Gastroesophageal sphincter (tissue), 4 donors: ENCODE measurements around the gene OTOS. TPM values are rescaled to one million over a fixed set of nuclear protein-coding genes. Genes with fewer than 3 reads are reported as not detected.

Experiments
- ATAC-seq: fragments of 150-250 bp; one replicate; pipeline ENCODE4 v1.9.1; 2016; ENCODE audit warnings: mild to moderate bottlenecking, moderate library complexity
- H3K27ac ChIP-seq, 4 donors: fragments of 200-600 bp; sonication (generic) in 3 of 4; 1 replicate in 3 of 4; 2 replicates in 1 of 4; pipeline ENCODE4 v1.5.1; 2016 to 2019
- H3K27me3 ChIP-seq: fragments of 200-600 bp; sonication (generic); one replicate; pipeline ENCODE4 v1.5.1; 2019
- H3K36me3 ChIP-seq, 2 donors: fragments of 200-600 bp; sonication (generic); one replicate each; pipeline ENCODE4 v1.5.1; 2019; ENCODE audit warnings: control low read depth in 1 of 2
- H3K4me1 ChIP-seq, 3 donors: fragments of 200-600 bp; sonication (generic); 1 replicate in 2 of 3; 2 replicates in 1 of 3; pipeline ENCODE4 v1.5.1; 2016 to 2019; ENCODE audit warnings: control low read depth in 2 of 3
- H3K4me3 ChIP-seq, 2 donors: fragments of 200-600 bp; sonication (generic); one replicate each; pipeline ENCODE4 v1.5.1; 2019; ENCODE audit warnings: mild to moderate bottlenecking in 1 of 2, moderate library complexity in 1 of 2
- H3K9me3 ChIP-seq, 3 donors: fragments of 200-600 bp; sonication (generic); one replicate each; pipeline ENCODE4 v1.5.1; 2017 to 2019; ENCODE audit warnings: control low read depth in 2 of 3
- CTCF ChIP-seq, 4 experiments: fragments of 200-600 bp in 2 of 4; fragments of 450-650 bp in 2 of 4; sonication (generic) in 1 of 4; IDR thresholded peaks; one replicate each; pipeline ENCODE4 v1.5.1; 2017 to 2019; ENCODE audit warnings: antibody characterized with exemption in 4 of 4, mild to moderate bottlenecking in 2 of 4, moderate library complexity in 2 of 4
- EP300 ChIP-seq: sonication (generic); formaldehyde crosslinking; IDR thresholded peaks from one replicate; pipeline ENCODE4 v1.6.1; 2017; ENCODE audit warnings: antibody characterized with exemption, mild to moderate bottlenecking
- POLR2A ChIP-seq, 2 donors: fragments of 450-650 bp; IDR thresholded peaks; one replicate each; pipeline ENCODE4 v1.6.1; 2017; ENCODE audit warnings: antibody characterized with exemption in 2 of 2, mild to moderate bottlenecking in 2 of 2, moderate library complexity in 1 of 2
- POLR2AphosphoS5 ChIP-seq: sonication (generic); formaldehyde crosslinking; IDR thresholded peaks from one replicate; pipeline ENCODE4 v1.6.1; 2017; ENCODE audit warnings: antibody characterized with exemption
- WGBS, 2 donors: methylation state at CpG; one replicate each; pipeline ENCODE4 v1.1.5; 2018; ENCODE audit warnings: low coverage in 1 of 2; 5-methylcytosine and 5-hydroxymethylcytosine counted together
- total RNA-seq, 4 donors: library from RNA; depleted of rRNA; stranded (reverse); fragments of >200 nt; gene quantifications; one replicate each; pipeline ENCODE4 v1.1.0, GENCODE V29; 2016

Gene OTOS
- total RNA-seq, 4 donors from 2014 or later, result not detected

DNA sequence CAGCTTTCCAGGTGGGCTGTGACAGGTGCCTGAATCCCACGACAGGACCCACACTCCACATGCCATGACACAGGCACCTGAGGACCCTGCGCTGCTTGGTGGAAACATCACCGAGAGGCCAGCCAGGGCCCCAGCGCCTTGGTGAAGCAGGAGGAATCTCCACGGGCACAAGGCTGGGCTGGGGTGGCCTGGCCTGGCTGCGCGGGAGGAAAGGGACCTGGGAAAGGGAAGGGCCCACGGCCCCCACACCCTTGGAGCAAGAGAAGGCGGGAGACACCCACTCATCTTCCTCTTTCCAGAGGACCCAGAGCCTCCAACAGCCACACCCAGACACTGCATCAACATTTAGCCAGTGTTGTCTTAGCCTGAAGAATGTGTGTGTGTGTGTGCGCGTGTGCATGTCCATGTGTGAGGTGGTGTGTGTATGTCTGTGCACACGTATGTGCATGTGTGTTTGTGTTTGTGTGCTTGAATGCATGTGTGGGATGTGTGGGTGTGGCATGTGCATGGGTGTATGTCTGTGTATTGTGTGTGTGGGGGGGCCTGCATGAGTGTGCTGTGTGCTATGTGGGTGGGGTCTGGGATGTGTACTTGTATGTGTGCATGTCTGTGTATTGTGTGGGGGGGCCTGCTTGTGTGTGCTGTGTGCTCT, 6.3 kb upstream of the OTOS start:
- H3K36me3 ChIP-seq, result no peaks in the 10 kb centered on the region
- no peak for TF ChIP-seq CTCF (IDR thresholded peaks at IDR 0.05)
- no peak for TF ChIP-seq EP300
- TF ChIP-seq POLR2AphosphoS5, result no peak
- TF ChIP-seq POLR2A (IDR thresholded peaks at IDR 0.05), result no peak
- no peak overlapping the region for H3K27ac ChIP-seq
- H3K4me1 ChIP-seq, result peaks cover 0 to 8% (median 0%) of the 10 kb centered on the region in 3 donors
- H3K4me3 ChIP-seq, result no peak overlapping the region
- WGBS, 2 donors, result 80% methylated on average over 1 of the region's 12 CpGs; no CpG with 5 or more reads in 1 of the 2 donors
- no peaks in the 10 kb centered on the region for H3K9me3 ChIP-seq
- ATAC-seq, result no peak
- peaks cover 81% of the 10 kb centered on the region for H3K27me3 ChIP-seq

GRCh38 chr2:240146141-240146561, 5.7 kb upstream of the OTOS start:
- ATAC-seq, result no peak
- Histone ChIP-seq H3K9me3 (no peaks in the 10 kb centered on the region), H3K27ac (no peak overlapping the region), H3K4me1 (peaks cover 0 to 8% (median 0%) of the 10 kb centered on the region in 3 donors), H3K4me3 (no peak overlapping the region), H3K27me3 (peaks cover 75% of the 10 kb centered on the region), H3K36me3 (no peaks in the 10 kb centered on the region)
- 17 to 20% methylated on average over 1 to 2 of the region's 10 CpGs for WGBS, 2 donors
- TF ChIP-seq POLR2AphosphoS5 (no peak), POLR2A (IDR thresholded peaks at IDR 0.05) (no peak), EP300 (no peak), CTCF (IDR thresholded peaks at IDR 0.05) (no peak)

DNA sequence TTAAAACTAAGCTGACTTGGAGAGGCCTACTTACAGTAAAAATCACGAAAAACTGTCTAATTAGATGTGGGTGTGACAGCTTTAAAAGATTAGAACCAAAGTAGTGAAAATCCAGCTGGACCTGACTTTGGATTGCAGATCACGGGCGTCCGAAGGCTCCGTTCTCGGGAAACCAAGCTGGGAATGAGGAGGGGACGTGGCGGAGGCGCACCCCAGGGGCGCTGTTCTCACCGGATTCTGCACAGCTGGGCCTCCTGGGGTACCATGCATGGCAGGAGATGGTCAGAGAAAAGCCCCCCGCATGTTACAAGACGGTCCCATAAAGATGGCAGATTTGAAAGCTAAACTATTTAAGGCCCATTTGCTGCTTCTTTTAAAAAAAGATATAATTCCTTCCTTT, 5.0 kb upstream of the OTOS start:
- Histone ChIP-seq H3K4me3 (no peak overlapping the region), H3K27me3 (peaks cover 68% of the 10 kb centered on the region), H3K4me1 (peaks cover 0 to 8% (median 0%) of the 10 kb centered on the region in 3 donors), H3K27ac (no peak overlapping the region), H3K36me3 (no peaks in the 10 kb centered on the region), H3K9me3 (no peaks in the 10 kb centered on the region)
- ATAC-seq, result no peak
- TF ChIP-seq CTCF (IDR thresholded peaks at IDR 0.05) (no peak), POLR2AphosphoS5 (no peak), EP300 (no peak), POLR2A (IDR thresholded peaks at IDR 0.05) (no peak)
- WGBS, 2 donors, result 33 to 52% methylated on average over 1 to 11 of the region's 13 CpGs

DNA sequence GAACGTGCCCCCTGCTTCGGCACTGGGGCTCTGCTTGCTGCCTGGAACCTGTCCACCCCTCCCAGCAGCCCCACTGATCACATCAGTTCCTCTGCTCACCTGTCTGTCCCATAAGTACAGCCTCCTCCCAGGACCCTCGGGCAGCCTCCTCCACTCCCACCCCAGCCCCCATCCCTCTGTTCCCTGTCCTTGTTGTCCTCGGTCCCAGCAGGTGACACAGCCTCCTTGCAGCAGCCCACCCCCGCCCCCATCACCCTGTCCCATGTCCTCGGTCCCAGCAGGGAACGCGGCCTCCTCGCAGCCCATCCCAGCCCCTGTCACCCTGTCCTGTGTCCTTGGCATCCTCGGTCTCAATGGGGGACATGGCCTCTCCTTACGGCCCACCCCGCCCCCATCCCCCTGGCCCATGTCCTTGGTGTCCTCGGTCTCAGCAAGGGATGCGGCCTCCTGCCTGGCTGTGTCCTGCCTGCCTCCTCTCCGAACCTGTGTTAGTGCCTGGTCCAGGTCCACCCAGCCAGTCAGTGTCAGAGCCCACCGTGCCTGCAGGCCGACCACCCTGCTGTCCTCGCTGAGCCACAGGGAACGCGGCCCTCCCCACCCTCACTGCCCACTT, 4.3 kb upstream of the OTOS start:
- 71 to 80% methylated on average over 3 to 9 of the region's 20 CpGs for WGBS, 2 donors
- Histone ChIP-seq H3K4me1 (peaks cover 0 to 8% (median 0%) of the 10 kb centered on the region in 3 donors), H3K36me3 (no peaks in the 10 kb centered on the region), H3K9me3 (no peaks in the 10 kb centered on the region), H3K27me3 (peaks cover 61% of the 10 kb centered on the region), H3K4me3 (no peak overlapping the region), H3K27ac (no peak overlapping the region)
- no peak for ATAC-seq
- TF ChIP-seq EP300 (no peak), POLR2AphosphoS5 (no peak), CTCF (IDR thresholded peaks at IDR 0.05) (no peak), POLR2A (IDR thresholded peaks at IDR 0.05) (no peak)
